GM21367 (cell line): ENCODE results near the gene ATE1.
"Not testable (repeated sequence)": the region's sequence is repeated elsewhere in the genome, so short reads cannot be mapped to it uniquely, and the experiment has no call there.

Experiments used
- ATAC-seq: cut with Tn5 transposase; IDR thresholded peaks from one replicate; pipeline ENCODE4 v1.9.1; 2021; ENCODE audit not compliant: unreplicated experiment

ATE1 gene

DNA sequence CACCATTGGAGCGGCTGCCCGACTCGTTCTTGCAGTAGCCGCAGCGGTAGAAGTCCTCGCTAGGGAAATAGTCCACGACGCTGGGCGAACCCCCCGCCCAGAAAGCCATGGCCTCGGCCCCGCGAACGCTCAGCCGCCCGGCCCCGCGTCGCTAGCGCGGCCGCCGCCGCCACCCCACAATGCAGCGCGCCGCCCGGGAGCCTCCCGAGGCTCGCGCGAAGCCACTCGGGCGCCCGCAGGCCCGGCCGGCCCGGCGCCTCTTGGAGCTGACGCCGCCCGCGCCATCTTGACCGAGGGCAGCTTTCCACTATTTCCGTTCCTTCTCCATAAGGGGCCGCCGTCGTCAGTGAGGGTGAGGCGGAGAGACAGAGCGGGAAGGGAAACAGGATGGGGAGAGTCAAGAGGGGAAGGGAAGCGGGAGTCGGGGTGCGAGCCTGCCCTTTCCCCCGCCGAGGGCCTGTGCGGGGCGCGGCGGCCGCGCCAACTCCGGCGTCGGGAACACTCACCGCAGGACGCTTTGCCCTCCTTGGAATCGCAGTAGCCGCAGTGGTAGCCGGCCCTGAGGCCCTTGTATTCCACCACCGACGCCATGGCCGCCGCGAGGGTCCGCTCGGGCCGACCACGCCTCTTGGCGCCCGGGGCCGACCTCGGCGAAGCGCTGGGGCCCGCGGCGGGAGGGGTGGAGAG is at the start of gene ATE1:
TSS of gene ATE1 (minus strand) at position 191 of the 687 bp plus-strand sequence. CDS start at position 109, 82 bp downstream.
- ATAC-seq = peak; percentile 75

DNA sequence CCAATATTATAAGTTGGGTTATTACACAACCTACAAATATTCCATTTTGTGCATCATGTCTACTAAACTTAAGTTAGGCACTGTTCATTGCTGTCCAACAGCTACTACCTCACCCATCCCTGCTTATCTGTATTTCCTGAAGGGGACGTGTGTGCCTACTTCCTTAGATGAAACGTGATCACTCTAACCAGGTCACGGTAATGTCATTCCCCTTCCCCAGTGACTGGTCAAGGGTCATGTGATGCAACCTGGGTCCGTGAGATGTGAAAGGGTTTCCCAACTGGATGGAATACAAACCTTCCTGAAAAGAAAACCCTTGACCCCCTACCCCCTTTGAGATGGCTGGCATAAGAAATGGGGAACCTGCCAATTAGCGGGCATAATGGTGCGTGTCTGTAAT is 48.8 kb upstream of the ATE1 start:
- ATAC-seq = no peak

GRCh38 chr10:121975295-121976086 is 47.7 kb upstream of the ATE1 start:
- ATAC-seq = no peak

DNA sequence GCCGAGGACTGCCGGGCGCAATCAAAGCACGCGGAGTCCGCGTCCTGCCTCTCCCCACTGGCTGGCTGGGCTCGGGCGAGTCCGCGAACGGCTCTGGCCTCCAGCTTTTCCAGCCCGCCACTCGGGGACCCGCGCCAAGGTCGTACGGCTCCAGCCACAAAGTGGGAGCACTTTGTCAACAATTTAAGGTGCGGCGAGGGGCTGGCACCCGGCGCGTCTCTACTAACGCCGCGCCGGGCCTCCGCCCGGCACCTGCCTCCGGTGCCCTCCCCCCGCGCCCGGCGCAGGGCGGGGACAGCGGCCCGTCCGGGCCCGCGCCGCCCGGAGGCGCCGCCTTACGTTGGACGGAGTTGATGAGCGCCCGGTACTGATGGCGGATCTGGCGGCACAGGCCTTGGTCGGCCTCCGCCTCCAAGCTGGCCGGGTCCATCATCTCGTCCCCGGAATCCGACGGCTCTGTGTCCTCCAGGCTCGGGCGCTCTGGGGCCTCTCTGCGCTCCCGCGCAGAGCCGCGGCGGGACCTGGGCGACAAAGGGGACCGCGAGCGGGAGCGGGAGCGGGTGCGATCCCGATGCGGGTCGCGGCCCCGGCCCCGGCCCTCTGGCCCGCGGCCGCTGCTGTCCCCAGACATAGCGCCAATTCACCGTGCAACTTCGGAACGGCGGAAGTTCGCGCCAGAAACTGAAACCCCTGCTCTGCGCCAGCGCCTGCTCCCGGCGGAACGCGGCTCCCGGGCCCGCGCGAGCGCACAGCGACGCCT is 46.9 kb upstream of the ATE1 start, which contains the start of gene NSMCE4A:
TSS of gene NSMCE4A (minus strand) at position 683 of the 760 bp plus-strand sequence. CDS start at position 631, 52 bp downstream.
- peak; percentile 79 for ATAC-seq

DNA sequence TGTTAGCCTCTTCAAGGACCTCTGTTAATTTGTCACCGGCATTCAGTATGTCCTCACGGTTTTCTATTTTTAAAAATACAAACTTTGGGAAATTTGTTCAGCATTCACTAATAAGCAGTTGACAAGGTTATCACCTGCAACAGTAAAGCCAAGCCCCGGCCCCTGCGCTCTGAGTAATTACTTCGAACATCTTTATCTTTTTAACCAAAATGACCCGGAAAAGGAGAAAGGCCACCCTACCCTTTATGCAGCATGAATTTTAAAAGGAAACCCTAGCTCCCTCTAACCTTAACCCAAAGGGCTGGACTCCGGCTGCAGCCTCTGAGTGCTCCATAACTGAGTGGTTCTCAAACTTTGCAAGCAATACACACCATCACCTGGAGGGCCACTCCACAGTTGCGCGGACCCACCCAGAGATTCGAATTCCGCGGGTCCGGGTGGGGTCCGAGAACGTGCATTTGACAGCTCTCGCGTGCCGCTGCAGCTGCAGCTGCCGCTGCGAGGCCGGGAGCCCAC is 46.2 kb upstream of the ATE1 start:
- peak; percentile 33 for ATAC-seq

DNA sequence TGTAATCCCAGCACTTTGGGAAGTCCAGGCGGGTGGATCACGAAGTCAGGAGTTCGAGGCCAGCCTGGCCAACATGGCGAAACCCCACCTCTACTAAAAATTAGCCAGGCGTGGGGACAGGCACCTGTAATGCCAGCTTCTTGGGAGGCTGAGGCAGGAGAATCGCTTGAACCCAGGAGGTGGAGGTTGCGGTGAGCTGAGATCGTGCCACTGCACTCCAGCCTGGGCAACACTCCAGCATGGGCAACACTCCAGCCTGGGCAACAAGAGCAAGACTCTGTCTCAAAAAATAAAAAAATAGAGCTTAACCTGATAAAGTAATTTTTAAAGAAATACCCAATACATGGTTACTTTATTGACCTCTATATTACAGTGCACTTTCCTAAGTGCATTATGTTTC is 41.3 kb upstream of the ATE1 start:
- not testable (repeated sequence) for ATAC-seq

DNA sequence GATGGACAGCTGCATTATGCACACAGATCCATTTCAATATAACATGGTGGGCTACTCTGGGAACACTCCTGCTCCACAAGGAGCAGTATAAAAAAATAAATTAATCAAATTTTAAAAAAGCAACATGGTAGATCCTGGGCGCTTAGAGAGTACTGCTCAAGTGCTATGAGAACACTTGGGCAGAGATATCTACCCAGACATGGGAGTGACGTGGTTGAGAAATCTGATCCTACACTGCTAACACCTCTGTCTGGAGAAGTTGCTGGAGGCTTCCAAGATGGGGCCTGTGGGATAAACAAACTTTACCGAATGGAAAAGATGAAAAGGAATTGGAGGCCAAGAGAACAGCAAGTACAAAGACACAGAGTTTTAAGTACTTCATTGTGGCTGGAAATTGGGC is 38.2 kb upstream of the ATE1 start:
- ATAC-seq = no peak

GRCh38 chr10:121961456-121961855 is 33.6 kb upstream of the ATE1 start:
- ATAC-seq = no peak

DNA sequence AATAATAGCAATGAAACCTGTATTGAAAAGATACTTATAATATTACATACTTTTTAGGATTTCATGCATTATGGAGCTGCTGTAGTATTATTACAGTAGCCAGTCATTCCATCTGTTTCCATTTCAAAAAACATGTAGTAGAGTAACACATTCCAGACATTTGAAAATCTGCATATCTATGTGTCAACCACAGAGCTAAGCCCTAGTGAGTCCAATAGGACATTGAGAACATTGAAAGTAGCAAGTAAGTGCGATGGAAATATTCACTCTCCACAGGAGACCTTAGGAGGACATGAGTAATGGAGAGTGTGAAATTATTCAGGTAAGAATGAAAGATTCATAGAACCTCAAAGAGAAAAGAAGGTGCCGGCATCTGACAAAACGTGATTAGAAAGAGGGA is 31.8 kb upstream of the ATE1 start:
- ATAC-seq = no peak

- no peak for ATAC-seq
These were observed 28.6 kb upstream of the ATE1 start for GRCh38 chr10:121956111-121957061.

- ATAC-seq = no peak
These were observed 24.4 kb upstream of the ATE1 start for GRCh38 chr10:121952226-121952625.

- no peak for ATAC-seq
These were observed 21.6 kb upstream of the ATE1 start for GRCh38 chr10:121949451-121949850.

GRCh38 chr10:121949049-121949448 is 21.2 kb upstream of the ATE1 start:
- no peak for ATAC-seq

DNA sequence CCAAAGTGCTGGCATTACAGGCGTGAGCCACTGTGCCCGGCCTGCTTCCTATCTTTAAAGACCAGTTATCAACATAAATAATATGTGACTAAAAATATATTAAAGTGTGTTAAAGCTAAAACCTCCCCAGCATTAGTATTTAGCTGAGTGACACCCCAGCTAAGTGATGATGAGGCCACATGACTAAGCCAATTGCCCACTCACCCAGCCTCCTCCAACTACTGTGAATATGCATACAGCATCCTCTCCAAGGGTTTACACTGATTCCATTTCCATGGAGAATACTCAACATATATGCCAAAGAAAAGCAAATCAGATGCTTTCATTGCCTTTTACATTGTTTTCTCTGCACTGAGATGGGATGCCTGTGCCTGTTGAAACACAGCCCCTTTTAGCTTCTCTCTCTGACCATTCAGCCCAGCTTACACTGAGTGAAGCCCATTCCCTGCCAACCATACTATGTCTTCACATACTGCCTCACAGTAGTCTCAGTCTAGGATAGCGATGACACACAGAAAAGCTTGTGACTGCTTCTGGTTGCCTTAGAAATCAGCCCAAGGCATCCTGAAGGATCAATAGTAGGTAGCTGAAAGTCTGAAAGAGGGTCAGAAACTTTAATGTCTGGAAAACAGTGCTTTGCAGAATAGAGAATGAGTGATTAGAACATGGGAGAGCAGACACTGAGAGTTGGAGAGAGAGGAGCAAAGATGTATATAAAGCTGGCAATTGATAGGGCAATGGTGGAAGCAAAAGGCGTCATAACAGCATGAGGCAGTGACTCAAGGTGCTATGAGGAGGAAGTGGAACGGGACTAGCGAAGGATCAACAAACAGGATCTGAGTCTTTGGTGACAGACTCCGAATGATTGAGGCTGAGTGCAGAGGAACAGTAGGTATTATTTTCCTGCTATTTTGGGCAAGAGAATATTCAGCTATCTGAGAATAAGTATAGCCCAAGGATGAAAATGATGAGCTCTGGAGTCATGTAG is 19.8 kb upstream of the ATE1 start:
- ATAC-seq = no peak

GRCh38 chr10:121942749-121943416 is 15.1 kb upstream of the ATE1 start:
- no peak for ATAC-seq

- ATAC-seq = no peak
These were observed 13.7 kb upstream of the ATE1 start for GRCh38 chr10:121941532-121941931.

GRCh38 chr10:121936295-121936694 is 8.5 kb upstream of the ATE1 start:
- no peak for ATAC-seq

- no peak for ATAC-seq
These were observed 7.9 kb upstream of the ATE1 start for GRCh38 chr10:121935702-121936101.
